Glutamatergic neuron (in vitro differentiated cells): ENCODE results near the gene ARSG. TPM values are rescaled to one million over a fixed set of nuclear protein-coding genes. Genes with fewer than 3 reads are reported as not detected.
A peak's percentile ranks its signal among the peaks of the same experiment; 100 is the strongest.

Experiments used
- DNase-seq: peaks from one replicate; pipeline ENCODE4 v3.0.0; 2022
- H3K27ac Mint-ChIP-seq: one replicate; pipeline ENCODE4 v1.8.0; 2020; ENCODE audit warnings: mild to moderate bottlenecking, mixed read lengths, inconsistent platforms; ENCODE audit not compliant: unreplicated experiment
- H3K27me3 Mint-ChIP-seq: one replicate; pipeline ENCODE4 v1.8.0; 2020; ENCODE audit warnings: mild to moderate bottlenecking, moderate library complexity, mixed read lengths, inconsistent platforms; ENCODE audit not compliant: unreplicated experiment
- H3K36me3 Mint-ChIP-seq: one replicate; pipeline ENCODE4 v1.8.0; 2020; ENCODE audit warnings: mild to moderate bottlenecking, mixed read lengths, inconsistent platforms; ENCODE audit not compliant: unreplicated experiment
- H3K4me1 Mint-ChIP-seq: one replicate; pipeline ENCODE4 v1.8.0; 2020; ENCODE audit warnings: mild to moderate bottlenecking, low read depth, mixed read lengths, inconsistent platforms; ENCODE audit not compliant: unreplicated experiment
- H3K4me3 Mint-ChIP-seq: one replicate; pipeline ENCODE4 v1.8.0; 2020; ENCODE audit warnings: mild to moderate bottlenecking, mixed read lengths, inconsistent platforms; ENCODE audit not compliant: unreplicated experiment
- H3K9me3 Mint-ChIP-seq: one replicate; pipeline ENCODE4 v1.8.0; 2020; ENCODE audit warnings: mild to moderate bottlenecking, moderate library complexity, mixed read lengths, inconsistent platforms; ENCODE audit not compliant: unreplicated experiment
- long read RNA-seq: library from polyadenylated mRNA; unstranded; transcript quantifications from one replicate; pipeline ENCODE4 v2.0.0, GENCODE V29; 2020; ENCODE audit not compliant: unreplicated experiment
- total RNA-seq: library from RNA; stranded (reverse); fragmentation: NEBNext Ultra II Directional; extraction: Animal tissue kit (Norgen Biotek cat#: 25700); gene quantifications from one replicate; pipeline ENCODE4 v1.2.1, GENCODE V29; 2021; ENCODE audit not compliant: unreplicated experiment
- TF ChIP-seq, protein P1 (sequence below): fragments of 200-600 bp; sonication (generic); IDR thresholded peaks from one replicate; pipeline ENCODE4 v1.5.0; 2021; ENCODE audit not compliant: partially characterized antibody, unreplicated experiment

The ARSG gene
- total RNA-seq: 1.9 TPM
- long read RNA-seq: 0 reads

GRCh38 chr17:68290955-68291835 is at the start of gene ARSG, which contains the start of gene SLC16A6:
Gene ARSG (plus strand): TSS chr17:68291495. CDS start chr17:68307494, 15,999 bp downstream.
Gene SLC16A6 (minus strand): TSS chr17:68291127. CDS start chr17:68278320, 12,807 bp downstream.
- peaks cover 2% of the 10 kb centered on the region for H3K9me3 Mint-ChIP-seq
- H3K4me1 Mint-ChIP-seq: peaks cover 5% of the 10 kb centered on the region
- no peaks in the 10 kb centered on the region for H3K36me3 Mint-ChIP-seq
- H3K4me3 Mint-ChIP-seq: peak within 1 kb of the TSS; percentile 90
- H3K27me3 Mint-ChIP-seq: peaks cover 12% of the 10 kb centered on the region
- DNase-seq: peak; percentile 76
- TF ChIP-seq, protein P1, sequence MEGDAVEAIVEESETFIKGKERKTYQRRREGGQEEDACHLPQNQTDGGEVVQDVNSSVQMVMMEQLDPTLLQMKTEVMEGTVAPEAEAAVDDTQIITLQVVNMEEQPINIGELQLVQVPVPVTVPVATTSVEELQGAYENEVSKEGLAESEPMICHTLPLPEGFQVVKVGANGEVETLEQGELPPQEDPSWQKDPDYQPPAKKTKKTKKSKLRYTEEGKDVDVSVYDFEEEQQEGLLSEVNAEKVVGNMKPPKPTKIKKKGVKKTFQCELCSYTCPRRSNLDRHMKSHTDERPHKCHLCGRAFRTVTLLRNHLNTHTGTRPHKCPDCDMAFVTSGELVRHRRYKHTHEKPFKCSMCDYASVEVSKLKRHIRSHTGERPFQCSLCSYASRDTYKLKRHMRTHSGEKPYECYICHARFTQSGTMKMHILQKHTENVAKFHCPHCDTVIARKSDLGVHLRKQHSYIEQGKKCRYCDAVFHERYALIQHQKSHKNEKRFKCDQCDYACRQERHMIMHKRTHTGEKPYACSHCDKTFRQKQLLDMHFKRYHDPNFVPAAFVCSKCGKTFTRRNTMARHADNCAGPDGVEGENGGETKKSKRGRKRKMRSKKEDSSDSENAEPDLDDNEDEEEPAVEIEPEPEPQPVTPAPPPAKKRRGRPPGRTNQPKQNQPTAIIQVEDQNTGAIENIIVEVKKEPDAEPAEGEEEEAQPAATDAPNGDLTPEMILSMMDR: no peak
- peak within 1 kb of the TSS; percentile 20 for H3K27ac Mint-ChIP-seq

DNA sequence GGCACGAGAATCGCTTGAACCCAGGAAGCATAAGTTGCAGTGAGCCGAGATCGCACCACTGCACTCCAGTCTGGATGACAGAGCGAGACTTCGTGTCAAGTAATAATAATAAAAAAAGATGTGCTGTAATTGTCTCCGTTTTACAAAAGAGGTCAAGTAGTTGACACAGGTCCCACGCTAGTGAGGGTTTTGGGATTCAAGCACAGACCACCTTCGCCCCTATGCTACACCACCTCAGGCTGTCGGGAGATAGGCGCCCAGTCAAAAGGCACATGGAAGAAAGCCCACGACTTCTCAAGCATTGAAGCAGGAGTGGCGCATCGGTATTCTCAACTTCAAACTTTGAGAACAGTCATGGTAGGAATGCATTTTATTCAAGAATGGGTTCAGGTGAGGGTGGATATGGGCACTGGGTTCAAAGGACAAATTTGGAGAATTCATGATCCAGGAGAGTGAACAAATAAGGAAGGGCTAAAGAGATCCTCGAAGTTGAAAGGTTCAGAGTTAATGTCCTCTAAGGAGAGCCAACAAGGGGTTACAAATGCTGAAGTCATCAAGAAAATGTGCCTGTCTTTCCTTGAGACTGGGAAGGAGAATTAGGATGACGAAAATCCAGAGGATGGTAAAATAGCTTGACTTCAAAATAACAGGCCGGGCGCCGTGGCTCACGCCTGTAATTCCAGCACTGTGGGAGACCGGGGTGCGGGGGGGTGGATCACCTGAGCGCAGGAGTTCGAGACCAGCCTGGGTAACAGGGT is 44.8 kb upstream of the ARSG start:
- peak overlapping the region; percentile 70 for H3K27ac Mint-ChIP-seq
- H3K4me3 Mint-ChIP-seq: peak overlapping the region; percentile 87
- TF ChIP-seq, protein P1: no peak
- peaks cover 6% of the 10 kb centered on the region for H3K9me3 Mint-ChIP-seq
- H3K27me3 Mint-ChIP-seq: peaks cover 6% of the 10 kb centered on the region
- H3K4me1 Mint-ChIP-seq: peaks cover 5% of the 10 kb centered on the region
- DNase-seq: no peak
- peaks cover 5% of the 10 kb centered on the region for H3K36me3 Mint-ChIP-seq

- peaks cover 6% of the 10 kb centered on the region for H3K27me3 Mint-ChIP-seq
- peak within 1 kb of the TSS; percentile 86 for H3K4me3 Mint-ChIP-seq
- H3K4me1 Mint-ChIP-seq: peaks cover 5% of the 10 kb centered on the region
- H3K9me3 Mint-ChIP-seq: peaks cover 6% of the 10 kb centered on the region
- H3K27ac Mint-ChIP-seq: peak within 1 kb of the TSS; percentile 75
- peak; percentile 97 for DNase-seq
- H3K36me3 Mint-ChIP-seq: peaks cover 5% of the 10 kb centered on the region
- TF ChIP-seq, protein P1: no peak
Observed at GRCh38 chr17:68247445-68248198, 43.7 kb upstream of the ARSG start, which contains the start of gene AMZ2. Gene AMZ2 (plus strand): TSS chr17:68248043. CDS start chr17:68250188, 2,145 bp downstream.

- DNase-seq: no peak
Observed at GRCh38 chr17:68248199-68248825, 43.0 kb upstream of the ARSG start.

More at GRCh38 chr17:68248199-68248825, 43.0 kb upstream of the ARSG start:
- peaks cover 5% of the 10 kb centered on the region for H3K36me3 Mint-ChIP-seq
- H3K4me1 Mint-ChIP-seq: peaks cover 5% of the 10 kb centered on the region
- H3K4me3 Mint-ChIP-seq: peak overlapping the region; percentile 86
- H3K27ac Mint-ChIP-seq: peak overlapping the region; percentile 57
- TF ChIP-seq, protein P1: no peak
- H3K9me3 Mint-ChIP-seq: peaks cover 6% of the 10 kb centered on the region
- H3K27me3 Mint-ChIP-seq: peaks cover 6% of the 10 kb centered on the region
